HG03025 (cell line): ENCODE results near the gene MEIKIN.

Source experiments
- ATAC-seq: cut with Tn5 transposase; IDR thresholded peaks from one replicate; pipeline ENCODE4 v1.9.1; 2021; ENCODE audit warnings: mild to moderate bottlenecking, moderate library complexity; ENCODE audit not compliant: unreplicated experiment, low FRiP score

MEIKIN gene

GRCh38 chr5:131818001-131818724 lies 127.3 kb downstream of the MEIKIN start:
- no peak for ATAC-seq

GRCh38 chr5:131814990-131815389 lies 130.5 kb downstream of the MEIKIN start:
- no peak for ATAC-seq

- no peak for ATAC-seq
Measured at GRCh38 chr5:131812371-131813160, 132.9 kb downstream of the MEIKIN start.

GRCh38 chr5:131810510-131811249 lies 134.8 kb downstream of the MEIKIN start:
- ATAC-seq, result no peak

- peak; percentile 93 for ATAC-seq
Measured at GRCh38 chr5:131796793-131797693, 148.4 kb downstream of the MEIKIN start, which contains the start of gene FNIP1. FNIP1 (minus strand) TSS chr5:131797017; CDS start chr5:131796921, 96 bp downstream.

- peak; percentile 18 for ATAC-seq
Measured at GRCh38 chr5:131795879-131796792, 149.3 kb downstream of the MEIKIN start.

GRCh38 chr5:131795228-131795627 lies 150.2 kb downstream of the MEIKIN start:
- no peak for ATAC-seq

- no peak for ATAC-seq
Measured at GRCh38 chr5:131794586-131794985, 150.9 kb downstream of the MEIKIN start.

GRCh38 chr5:131792896-131793295 lies 152.6 kb downstream of the MEIKIN start:
- no peak for ATAC-seq

GRCh38 chr5:131791866-131792265 lies 153.6 kb downstream of the MEIKIN start:
- ATAC-seq, result no peak

- ATAC-seq, result no peak
Measured at GRCh38 chr5:131790550-131790949, 154.9 kb downstream of the MEIKIN start.

- ATAC-seq, result no peak
Measured at GRCh38 chr5:131789765-131790164, 155.7 kb downstream of the MEIKIN start.

- no peak for ATAC-seq
Measured at GRCh38 chr5:131787736-131788135, 157.7 kb downstream of the MEIKIN start.

GRCh38 chr5:131786900-131787692 lies 158.4 kb downstream of the MEIKIN start:
- no peak for ATAC-seq

GRCh38 chr5:131786036-131786435 lies 159.4 kb downstream of the MEIKIN start:
- ATAC-seq, result no peak

- no peak for ATAC-seq
Measured at GRCh38 chr5:131783874-131784273, 161.6 kb downstream of the MEIKIN start.

- no peak for ATAC-seq
Measured at GRCh38 chr5:131783357-131783756, 162.1 kb downstream of the MEIKIN start.

- ATAC-seq, result no peak
Measured at GRCh38 chr5:131782717-131783116, 162.7 kb downstream of the MEIKIN start.
